Measurements from ENCODE around the gene CFAP99. TPM values are rescaled to one million over a fixed set of nuclear protein-coding genes. Genes with fewer than 3 reads are reported as not detected.

CFAP99 gene
- total RNA-seq, 1 donor from 2014 or later, result 0.30 TPM

GRCh38 chr4:2428496-2429213 lies 9.9 kb downstream of the CFAP99 start:
- DNase-seq (ENCODE audit: low read depth), result no peak

GRCh38 chr4:2429945-2430757 lies 11.4 kb downstream of the CFAP99 start:
- peak; percentile 29 for DNase-seq (ENCODE audit: low read depth)

- DNase-seq (ENCODE audit: low read depth), result no peak
These were observed 13.2 kb downstream of the CFAP99 start for GRCh38 chr4:2432004-2432403.

- DNase-seq (ENCODE audit: low read depth), result peak; percentile 72
These were observed 14.3 kb downstream of the CFAP99 start for GRCh38 chr4:2432991-2433530.

- DNase-seq (ENCODE audit: low read depth), result no peak
These were observed 15.0 kb downstream of the CFAP99 start for GRCh38 chr4:2433609-2434350.

- no peak for DNase-seq (ENCODE audit: low read depth)
These were observed 15.7 kb downstream of the CFAP99 start for GRCh38 chr4:2434420-2434819.

- DNase-seq (ENCODE audit: low read depth), result no peak
These were observed 17.5 kb downstream of the CFAP99 start for GRCh38 chr4:2436301-2436700.

- DNase-seq (ENCODE audit: low read depth), result no peak
These were observed 18.2 kb downstream of the CFAP99 start for GRCh38 chr4:2436761-2437474.

- DNase-seq (ENCODE audit: low read depth), result no peak
These were observed 18.9 kb downstream of the CFAP99 start for GRCh38 chr4:2437475-2438215.

- no peak for DNase-seq (ENCODE audit: low read depth)
These were observed 20.3 kb downstream of the CFAP99 start for GRCh38 chr4:2438822-2439718.

- DNase-seq (ENCODE audit: low read depth), result peak; percentile 43
These were observed 22.8 kb downstream of the CFAP99 start for GRCh38 chr4:2441393-2442174.

- no peak for DNase-seq (ENCODE audit: low read depth)
These were observed 23.6 kb downstream of the CFAP99 start for GRCh38 chr4:2442175-2442993.

- no peak for DNase-seq (ENCODE audit: low read depth)
These were observed 24.4 kb downstream of the CFAP99 start for GRCh38 chr4:2443061-2443730.

- DNase-seq (ENCODE audit: low read depth), result no peak
These were observed 25.4 kb downstream of the CFAP99 start for GRCh38 chr4:2443956-2444740.

- no peak for DNase-seq (ENCODE audit: low read depth)
These were observed 26.4 kb downstream of the CFAP99 start for GRCh38 chr4:2445130-2445529.

GRCh38 chr4:2445571-2445970 lies 26.8 kb downstream of the CFAP99 start:
- DNase-seq (ENCODE audit: low read depth), result no peak

All from renal cortical epithelial cell (primary cell).